Urinary bladder (tissue), 4 donors: ENCODE results near the gene OR2V2. TPM values are rescaled to one million over a fixed set of nuclear protein-coding genes. Genes with fewer than 3 reads are reported as not detected.

Source experiments
- DNase-seq: peaks from one replicate; pipeline ENCODE4 v3.0.0-alpha.2; 2015; ENCODE audit errors: extremely low spot score
- H3K27ac ChIP-seq: one replicate; pipeline ENCODE4 v1.5.1; 2013; ENCODE audit warnings: low read depth, mild to moderate bottlenecking, moderate library complexity
- H3K36me3 ChIP-seq: one replicate; pipeline ENCODE4 v1.6.1; 2013; ENCODE audit warnings: mild to moderate bottlenecking, moderate library complexity; ENCODE audit not compliant: insufficient read depth
- H3K4me1 ChIP-seq: one replicate; pipeline ENCODE4 v1.6.1; 2013; ENCODE audit warnings: mild to moderate bottlenecking, moderate library complexity; ENCODE audit not compliant: insufficient read depth
- H3K4me3 ChIP-seq: one replicate; pipeline ENCODE4 v1.5.1; 2013; ENCODE audit warnings: low read depth, low read length
- WGBS: extraction: QIAGEN DNeasy Blood & Tissue Kit; methylation state at CpG from one replicate; pipeline ENCODE4 v1.1.7; 2013; 5-methylcytosine and 5-hydroxymethylcytosine counted together
- polyA plus RNA-seq: library from polyadenylated mRNA; stranded (reverse); fragments of 200-250 nt; gene quantifications from one replicate; pipeline ENCODE4 v1.2.3, GENCODE V29; 2013
- total RNA-seq: library from RNA; depleted of rRNA; stranded (reverse); fragments of >200 nt; gene quantifications from one replicate; pipeline ENCODE4 v1.2.3, GENCODE V29; 2014
- donor health status: healthy with polysubstance abuse.
- donor health status: healthy.

OR2V2 gene
- total and polyA plus RNA-seq, 2 donors: not detected

GRCh38 chr5:181203093-181203711 is 55.8 kb downstream of the OR2V2 start:
- Histone ChIP-seq H3K36me3 (no peaks in the 10 kb centered on the region), H3K27ac (no peak overlapping the region), H3K4me1 (peaks cover 3% of the 10 kb centered on the region), H3K4me3 (no peak overlapping the region)
- DNase-seq: no peak
- WGBS: 73% methylated on average over 11 of the region's 11 CpGs

GRCh38 chr5:181203777-181204112 is 56.4 kb downstream of the OR2V2 start:
- Histone ChIP-seq H3K36me3 (no peaks in the 10 kb centered on the region), H3K4me1 (peaks cover 3% of the 10 kb centered on the region), H3K27ac (no peak overlapping the region), H3K4me3 (peak overlapping the region; percentile 47)
- WGBS: 9% methylated on average over 17 of the region's 17 CpGs
- DNase-seq: no peak

- Histone ChIP-seq H3K36me3 (no peaks in the 10 kb centered on the region), H3K27ac (no peak overlapping the region), H3K4me1 (peaks cover 3% of the 10 kb centered on the region), H3K4me3 (peak overlapping the region; percentile 47)
- DNase-seq: no peak
- under 1% methylated on average over 67 of the region's 67 CpGs for WGBS
Measured at GRCh38 chr5:181204113-181204825, 56.9 kb downstream of the OR2V2 start.

GRCh38 chr5:181204826-181205760 is 57.7 kb downstream of the OR2V2 start, which contains the start of gene TRIM7:
TRIM7 (minus strand) TSS chr5:181205196; CDS start chr5:181205110, 86 bp downstream.
- peak within 1 kb of the TSS; percentile 47 for H3K4me3 ChIP-seq
- no peaks in the 10 kb centered on the region for H3K36me3 ChIP-seq
- H3K27ac ChIP-seq: no peak within 1 kb of the TSS
- no peak for DNase-seq
- 1% methylated on average over 94 of the region's 94 CpGs for WGBS
- H3K4me1 ChIP-seq: peaks cover 3% of the 10 kb centered on the region

- DNase-seq: no peak
- WGBS: 12% methylated on average over 37 of the region's 37 CpGs
- peaks cover 3% of the 10 kb centered on the region for H3K4me1 ChIP-seq
Measured at GRCh38 chr5:181205761-181206649, 58.6 kb downstream of the OR2V2 start.

GRCh38 chr5:181207214-181207959 is 60.0 kb downstream of the OR2V2 start:
- Histone ChIP-seq H3K27ac (peak overlapping the region; percentile 15), H3K4me1 (peaks cover 3% of the 10 kb centered on the region), H3K36me3 (no peaks in the 10 kb centered on the region), H3K4me3 (peak overlapping the region; percentile 29)
- no peak for DNase-seq
- under 1% methylated on average over 36 of the region's 36 CpGs for WGBS

More at GRCh38 chr5:181205761-181206649, 58.6 kb downstream of the OR2V2 start:
- Histone ChIP-seq H3K4me3 (peak overlapping the region; percentile 47), H3K36me3 (no peaks in the 10 kb centered on the region), H3K27ac (no peak overlapping the region)

GRCh38 chr5:181207960-181208253 is 60.5 kb downstream of the OR2V2 start:
- WGBS: 46% methylated on average over 3 of the region's 3 CpGs
- H3K4me3 ChIP-seq: no peak overlapping the region

More at GRCh38 chr5:181207960-181208253, 60.5 kb downstream of the OR2V2 start:
- peaks cover 3% of the 10 kb centered on the region for H3K4me1 ChIP-seq
- DNase-seq: no peak
- no peak overlapping the region for H3K27ac ChIP-seq
- no peaks in the 10 kb centered on the region for H3K36me3 ChIP-seq

Other genes with a start within 250 kb of the OR2V2 start
- gene BTNL8, start 248.4 kb upstream of the OR2V2 start, total RNA-seq: not detected
- 0.10 TPM for gene BTNL8, start 248.4 kb upstream of the OR2V2 start, polyA plus RNA-seq
- not detected for gene BTNL3, start 158.7 kb upstream of the OR2V2 start, total RNA-seq
- gene BTNL3, start 158.7 kb upstream of the OR2V2 start, polyA plus RNA-seq: 0.04 TPM
- 7.0 TPM for gene BTNL9, start 107.3 kb upstream of the OR2V2 start, total RNA-seq
- gene BTNL9, start 107.3 kb upstream of the OR2V2 start, polyA plus RNA-seq: 11.9 TPM
- not detected for gene OR2V1, start 16.4 kb upstream of the OR2V2 start, total RNA-seq
- not detected for gene OR2V1, start 16.4 kb upstream of the OR2V2 start, polyA plus RNA-seq
- gene TRIM7, start 57.6 kb downstream of the OR2V2 start, total RNA-seq: 1.2 TPM
- 3.7 TPM for gene TRIM7, start 57.6 kb downstream of the OR2V2 start, polyA plus RNA-seq
- 8.8 TPM for gene TRIM41, start 75.7 kb downstream of the OR2V2 start, total RNA-seq
- gene TRIM41, start 75.7 kb downstream of the OR2V2 start, polyA plus RNA-seq: 20.6 TPM
- gene RACK1, start 96.3 kb downstream of the OR2V2 start, total RNA-seq: 2,993 TPM
- 2,408 TPM for gene RACK1, start 96.3 kb downstream of the OR2V2 start, polyA plus RNA-seq
- gene TRIM52, start 113.6 kb downstream of the OR2V2 start, total RNA-seq: 14.1 TPM
- 13.8 TPM for gene TRIM52, start 113.6 kb downstream of the OR2V2 start, polyA plus RNA-seq
- gene OR4F3, start 219.7 kb downstream of the OR2V2 start, total RNA-seq: 0.37 TPM
- not detected for gene OR4F3, start 219.7 kb downstream of the OR2V2 start, polyA plus RNA-seq